DMS 273 treated with DMSO at 0.1 percent for 48 hours (cell line): ENCODE results near the gene INSIG1.

Source experiments
- DNase-seq: peaks from one replicate; lab custom pipeline; 2025; lab: John Stamatoyannopoulos, UW

The INSIG1 gene

DNA sequence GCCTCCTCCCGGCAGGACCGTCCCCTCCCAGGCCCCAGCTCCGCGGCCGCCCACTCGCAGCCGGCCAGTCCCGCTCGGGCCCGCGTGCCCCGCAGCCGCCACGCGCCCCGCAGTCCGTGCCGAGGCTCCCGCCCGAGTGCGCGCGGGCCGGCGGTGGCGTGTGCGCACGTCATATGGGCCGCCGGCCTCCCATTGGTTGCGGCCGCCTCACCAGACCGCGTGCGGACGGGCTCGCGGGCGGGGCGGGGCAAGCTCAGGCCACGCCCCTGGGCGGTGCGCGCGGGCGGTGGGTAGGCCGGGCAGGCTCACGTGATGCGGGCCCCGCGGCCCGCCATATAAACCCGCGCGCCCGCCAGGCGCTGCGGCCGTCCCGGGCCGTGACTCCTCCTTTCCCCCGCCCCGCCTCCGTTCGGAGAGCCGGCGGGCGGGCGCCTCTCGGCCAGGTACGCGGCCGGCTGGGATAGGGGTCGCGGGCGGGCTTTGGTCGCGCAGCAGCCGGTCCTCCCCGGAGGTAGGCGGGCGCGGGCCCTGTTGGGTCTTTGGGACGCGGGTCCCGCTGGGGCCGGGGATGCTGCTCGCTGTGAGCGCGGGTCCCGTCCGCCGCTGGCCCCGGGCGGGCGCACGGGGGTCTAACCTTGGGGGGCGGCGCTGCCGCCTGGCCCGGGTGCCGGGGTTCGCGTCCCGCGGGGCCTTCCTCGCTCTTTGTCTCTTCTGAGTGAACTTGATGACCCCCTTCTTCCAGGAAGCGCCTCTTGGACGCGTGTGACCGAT, at the start of gene INSIG1:
INSIG1 (plus strand) TSS at position 362 of the 771 bp plus-strand sequence; CDS start at position 770, 408 bp downstream.
- DNase-seq, result peak; percentile 77

GRCh38 chr7:155248366-155248756, 49.3 kb upstream of the INSIG1 start:
- no peak for DNase-seq

DNA sequence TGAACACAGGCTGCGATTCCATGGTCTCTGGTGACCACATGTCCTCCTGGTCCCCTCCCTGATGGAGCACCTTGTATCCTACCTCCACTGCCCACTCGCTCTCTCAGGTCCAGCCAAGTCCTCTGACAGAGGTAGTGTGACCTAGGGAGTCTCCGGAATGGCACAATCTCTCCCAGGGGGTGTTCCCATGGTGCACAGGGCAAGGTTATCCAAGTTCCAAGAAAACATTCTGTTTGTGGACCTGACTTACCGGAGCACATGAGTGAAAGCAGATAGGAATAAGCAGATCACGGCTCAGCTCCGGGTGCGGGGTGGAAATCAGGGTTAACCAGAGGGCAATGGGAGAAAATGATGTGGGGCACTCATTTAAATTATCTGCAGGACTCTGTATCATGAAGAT, 45.8 kb upstream of the INSIG1 start:
- DNase-seq, result no peak

DNA sequence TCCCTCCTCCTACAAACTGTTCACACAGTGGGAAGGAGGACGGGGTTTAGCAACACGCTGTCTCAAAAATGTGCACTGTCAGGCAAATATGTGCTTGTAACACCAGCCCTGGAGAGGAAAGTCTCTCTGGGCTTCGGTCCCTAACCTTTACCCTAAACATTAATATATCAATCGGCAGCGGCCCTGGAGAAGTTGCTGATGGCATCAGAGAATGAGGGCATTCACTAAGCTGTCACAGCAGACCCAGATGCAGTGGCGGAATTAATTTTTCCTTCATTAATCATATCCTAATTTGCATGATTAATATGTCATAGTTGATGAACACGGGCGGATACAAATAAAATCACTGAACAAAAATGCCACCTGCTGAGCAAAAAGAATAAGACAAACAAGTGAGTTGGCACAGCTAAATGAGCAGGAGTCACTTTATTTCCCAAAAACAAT, 45.2 kb upstream of the INSIG1 start:
- no peak for DNase-seq

DNA sequence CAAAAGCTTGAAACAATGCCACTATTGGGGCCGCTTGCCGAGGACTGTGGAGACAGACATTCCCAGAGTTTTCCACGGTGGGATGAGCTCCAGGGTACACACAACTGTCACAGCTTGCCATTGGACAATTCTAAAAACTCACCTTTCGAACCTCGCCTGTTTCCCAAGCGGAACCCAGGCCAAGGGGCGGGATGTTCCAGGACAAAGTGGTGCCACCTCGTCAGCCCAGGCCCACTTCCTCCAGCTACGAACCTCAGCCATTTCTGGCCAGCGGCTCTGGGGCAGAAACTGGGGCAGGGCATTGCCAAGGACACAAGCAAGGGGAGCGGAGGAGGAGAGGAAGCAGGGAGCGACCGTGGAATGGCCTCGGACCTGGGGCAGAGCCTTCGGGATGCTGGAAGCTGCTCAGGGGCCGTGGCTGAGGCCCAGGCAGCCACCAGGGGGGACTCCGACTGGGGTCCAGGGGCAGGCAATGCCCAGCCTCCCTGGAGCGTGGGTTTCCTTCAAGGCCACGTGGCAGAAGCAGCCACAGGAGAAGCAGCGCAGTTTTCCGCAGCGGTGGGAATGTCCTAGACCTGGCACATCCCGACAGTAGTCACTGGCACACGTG, 44.7 kb upstream of the INSIG1 start:
- no peak for DNase-seq

GRCh38 chr7:155254018-155254417, 43.7 kb upstream of the INSIG1 start:
- DNase-seq, result no peak

DNA sequence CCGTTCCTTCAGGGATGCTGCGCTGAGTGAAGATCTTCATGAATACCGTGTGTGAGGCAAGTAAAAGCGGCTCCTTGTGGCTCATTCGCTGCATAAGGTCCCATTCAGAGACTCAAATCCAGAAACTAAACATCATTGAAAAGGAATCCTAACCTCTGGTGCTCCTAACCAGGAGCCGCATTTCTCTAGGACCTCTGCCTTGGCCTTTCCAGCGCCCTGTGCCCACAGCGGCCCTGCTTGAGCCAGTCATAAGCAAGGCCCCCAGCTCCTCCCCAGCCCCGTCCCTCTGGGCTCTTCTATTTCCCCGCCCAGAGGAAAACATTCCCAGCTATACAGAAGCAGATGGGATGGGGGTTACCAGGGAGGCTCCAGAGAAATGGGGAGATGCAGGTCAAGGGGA, 42.6 kb upstream of the INSIG1 start:
- no peak for DNase-seq

GRCh38 chr7:155255621-155256020, 42.1 kb upstream of the INSIG1 start:
- no peak for DNase-seq

GRCh38 chr7:155256081-155256760, 41.5 kb upstream of the INSIG1 start:
- DNase-seq, result no peak

- no peak for DNase-seq
Measured at GRCh38 chr7:155256761-155257481, 40.8 kb upstream of the INSIG1 start.

- DNase-seq, result no peak
Measured at GRCh38 chr7:155257482-155258225, 40.0 kb upstream of the INSIG1 start.

- DNase-seq, result no peak
Measured at GRCh38 chr7:155258226-155258560, 39.5 kb upstream of the INSIG1 start.

DNA sequence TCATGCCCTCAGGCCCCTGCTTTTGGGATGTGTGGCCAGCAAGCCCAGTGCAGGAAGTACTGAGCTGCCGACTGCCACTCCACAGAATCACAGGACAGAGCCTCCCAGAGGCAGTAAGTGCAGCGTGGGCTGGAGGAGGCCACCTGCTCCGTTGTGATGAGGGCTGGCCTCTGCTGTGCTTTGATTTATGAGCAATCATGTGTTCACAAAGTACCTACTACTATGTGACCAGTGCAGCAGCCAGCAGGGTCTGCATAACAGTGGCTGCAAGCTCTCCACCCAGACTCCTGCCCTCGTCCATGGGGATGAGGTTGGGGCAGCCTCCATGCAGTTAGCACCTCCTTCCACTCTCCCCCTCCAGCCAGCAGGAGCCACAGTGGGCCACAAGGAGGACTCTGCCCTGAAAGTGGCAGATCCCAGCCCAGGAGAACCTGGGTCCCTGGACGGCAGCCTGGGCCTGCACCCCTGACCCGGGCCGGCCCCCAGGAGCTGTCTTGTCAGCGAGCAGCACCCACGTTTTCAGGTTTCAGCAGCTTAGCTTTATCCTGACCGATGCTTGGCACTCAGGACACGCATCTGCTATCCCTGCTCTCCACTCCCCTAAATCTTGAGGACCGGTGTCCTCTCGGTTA, 37.7 kb upstream of the INSIG1 start:
- no peak for DNase-seq

GRCh38 chr7:155260498-155260872, 37.2 kb upstream of the INSIG1 start:
- no peak for DNase-seq

DNA sequence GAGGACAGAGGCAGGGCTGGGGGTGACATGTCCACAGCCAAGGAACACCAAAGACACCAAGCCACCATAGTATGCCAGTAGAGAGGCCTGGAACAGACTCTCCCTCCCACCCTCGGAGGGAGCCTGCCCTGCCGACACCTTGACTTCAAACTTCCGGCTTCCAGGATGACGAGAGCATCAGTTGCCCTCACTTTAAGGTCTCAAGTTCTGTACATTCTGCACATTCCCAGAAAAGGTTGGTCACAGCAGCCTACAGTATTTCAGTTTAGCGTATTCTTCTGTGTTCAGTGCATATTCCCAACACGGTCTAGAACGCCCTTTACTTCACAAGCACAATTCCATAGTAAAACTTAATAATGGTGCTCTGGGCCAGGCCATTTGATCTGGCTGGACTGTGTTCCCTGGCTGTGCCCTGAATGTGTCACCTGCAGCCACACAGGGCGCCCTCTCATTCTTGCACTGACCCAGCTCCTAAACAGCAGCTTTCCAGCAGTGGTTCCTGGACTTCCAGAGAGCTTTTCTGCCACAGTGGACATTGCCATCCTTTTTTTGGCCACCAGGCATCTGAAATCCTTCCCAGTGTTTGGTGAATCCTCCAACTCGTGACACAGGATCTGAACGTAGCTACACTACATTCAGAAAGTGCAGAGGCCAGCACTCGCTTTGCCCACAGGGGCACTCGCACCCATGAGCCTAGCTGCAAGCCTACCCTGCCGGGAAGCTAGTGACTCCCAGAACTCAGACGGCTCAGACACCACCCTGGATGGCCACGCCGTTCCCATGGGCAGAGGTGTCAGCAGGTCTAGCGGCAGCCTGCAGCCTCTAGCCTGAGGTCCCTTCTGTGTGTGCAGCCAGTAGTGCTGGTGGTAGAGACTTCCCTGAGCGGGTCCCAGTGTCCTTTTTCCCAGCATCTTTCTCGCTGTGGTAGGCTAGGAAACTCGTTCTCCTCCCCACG, 36.4 kb upstream of the INSIG1 start:
- DNase-seq, result no peak

GRCh38 chr7:155262031-155262430, 35.6 kb upstream of the INSIG1 start:
- DNase-seq, result no peak

DNA sequence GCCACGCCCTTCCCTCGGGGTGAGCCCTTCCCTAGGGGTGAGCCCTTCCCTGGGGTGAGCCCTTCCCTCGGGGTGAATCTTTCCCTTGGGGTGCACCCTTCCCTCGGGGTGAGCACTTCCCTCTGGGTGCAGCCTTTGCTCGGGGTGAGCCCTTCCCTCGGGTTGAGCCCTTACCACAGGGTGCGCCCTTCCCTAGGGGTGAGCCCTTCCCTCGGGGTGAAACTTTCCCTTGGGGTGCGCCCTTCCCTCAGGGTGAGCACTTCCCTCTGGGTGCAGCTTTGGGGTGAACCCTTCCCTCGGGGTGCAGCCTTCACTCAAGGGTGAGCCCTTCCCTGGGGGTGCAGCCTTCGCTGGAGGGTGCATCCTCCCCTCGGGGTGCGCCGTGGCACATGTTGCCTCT, 34.6 kb upstream of the INSIG1 start:
- DNase-seq, result no peak

GRCh38 chr7:155263581-155264143, 34.0 kb upstream of the INSIG1 start:
- no peak for DNase-seq

DNA sequence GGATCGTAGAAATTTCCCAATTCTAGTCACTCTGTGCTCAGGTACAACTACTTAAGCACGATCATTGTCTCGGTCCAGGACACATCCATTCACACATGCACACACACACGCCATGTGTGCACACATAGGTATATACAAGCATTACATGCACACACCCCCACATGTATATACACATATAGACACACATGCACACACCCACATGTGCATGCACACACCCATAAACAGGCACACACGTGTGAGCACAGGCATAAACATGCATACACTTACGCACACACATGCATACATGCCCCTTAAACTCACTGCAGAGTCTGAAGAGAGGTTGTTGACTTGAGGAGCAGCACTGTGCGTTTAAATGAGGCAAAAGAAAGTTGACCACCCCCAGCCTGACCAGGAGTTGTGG, 32.5 kb upstream of the INSIG1 start:
- no peak for DNase-seq

DNA sequence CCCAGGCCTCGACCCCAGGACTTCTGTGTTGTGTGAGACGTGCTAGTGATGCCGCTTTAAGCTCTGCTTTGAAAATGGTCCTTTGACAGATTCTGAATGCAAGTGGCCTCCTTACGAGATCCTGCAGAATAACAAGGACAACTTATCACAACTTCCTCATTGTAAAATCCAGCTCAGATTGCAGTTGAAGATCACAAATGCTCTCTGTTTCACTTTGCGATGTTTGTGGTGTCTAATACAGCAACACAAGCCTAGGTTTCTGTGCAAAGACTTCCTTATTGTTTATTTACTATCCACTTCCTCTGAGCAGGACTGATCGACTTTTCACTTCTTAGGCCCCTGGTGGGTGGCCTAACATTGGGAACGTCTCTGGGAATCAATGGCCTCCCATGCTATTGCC, 31.7 kb upstream of the INSIG1 start:
- no peak for DNase-seq
